B cell (primary cell): Measurements from ENCODE around the gene ADCY7. TPM values are rescaled to one million over a fixed set of nuclear protein-coding genes. Genes with fewer than 3 reads are reported as not detected.

Source experiments
- ATAC-seq: fragments of 200-7000 bp; cut with Tn5 transposase; one replicate; pipeline ENCODE4 v1.10.0; 2021; ENCODE audit warnings: low read depth, mild to moderate bottlenecking, moderate number of reproducible peaks, moderate library complexity
- CTCF ChIA-PET: fragments of 350-600 bp; sonication (Branson Sonifier 250); formaldehyde crosslinking; loops from one replicate; lab custom pipeline; 2021; ENCODE audit warnings: antibody characterized with exemption, inconsistent platforms; lab: Charles Lee
- POLR2A ChIA-PET: fragments of 350-600 bp; sonication (Branson Sonifier 250); formaldehyde crosslinking; loops from one replicate; lab custom pipeline; 2021; ENCODE audit warnings: antibody characterized with exemption; lab: Charles Lee
- DNase-seq: peaks from one replicate; pipeline ENCODE4 v3.0.0; 2013
- H2AFZ ChIP-seq: 2 replicates; pipeline ENCODE4 v1.6.1; 2012; ENCODE audit warnings: mild to moderate bottlenecking, low read depth, low read length; ENCODE audit not compliant: insufficient read depth, poor library complexity, severe bottlenecking
- H3K27ac ChIP-seq, 2 donors: 1 replicate in 1 of 2; 2 replicates in 1 of 2; pipeline ENCODE4 v1.5.1; 2012 to 2013; ENCODE audit warnings: low read length in 2 of 2, mild to moderate bottlenecking in 2 of 2, moderate library complexity in 1 of 2
- H3K27me3 ChIP-seq, 4 experiments: fragments of 200-600 bp in 1 of 4; sonication (generic) in 1 of 4; replicated peaks in 1 of 4; 1 replicate in 2 of 4; 2 replicates in 2 of 4; pipeline versions ENCODE4 v1.6.1 to v1.7.0; 2013 to 2016; ENCODE audit warnings: low read length in 3 of 4, mild to moderate bottlenecking in 2 of 4, mixed read lengths in 1 of 4, moderate library complexity in 1 of 4; ENCODE audit not compliant: insufficient read depth in 4 of 4, control insufficient read depth in 3 of 4; ENCODE audit errors: control extremely low read depth in 1 of 4
- H3K36me3 ChIP-seq, 2 experiments: replicated peaks in 1 of 2; 1 replicate in 1 of 2; 2 replicates in 1 of 2; pipeline versions ENCODE4 v1.6.1 to v1.7.1; 2013; ENCODE audit warnings: low read length in 1 of 2; ENCODE audit not compliant: insufficient read depth in 2 of 2, control insufficient read depth in 1 of 2; ENCODE audit errors: control extremely low read depth in 1 of 2, extremely low read depth in 1 of 2
- H3K4me1 ChIP-seq, 2 donors: fragments of 200-600 bp in 1 of 2; sonication (generic) in 1 of 2; 1 replicate in 1 of 2; 2 replicates in 1 of 2; pipeline versions ENCODE4 v1.5.1 to v1.6.1; 2013 to 2017; ENCODE audit warnings: low read length in 2 of 2; ENCODE audit not compliant: control insufficient read depth in 2 of 2, insufficient read depth in 2 of 2
- H3K4me2 ChIP-seq: replicated peaks from 2 replicates; pipeline ENCODE3; 2012; ENCODE audit warnings: mild to moderate bottlenecking, low read depth, low read length; ENCODE audit not compliant: poor library complexity, severe bottlenecking
- H3K4me3 ChIP-seq, 5 experiments: fragments of 200-600 bp in 1 of 5; sonication (generic) in 1 of 5; 1 replicate in 3 of 5; 2 replicates in 2 of 5; pipeline versions ENCODE4 v1.5.1 to v1.7.0; 2011 to 2016; ENCODE audit warnings: low read length in 4 of 5, mild to moderate bottlenecking in 4 of 5, low read depth in 2 of 5, control low read depth in 1 of 5, moderate library complexity in 1 of 5; ENCODE audit not compliant: insufficient read depth in 1 of 5; ENCODE audit errors: control extremely low read depth in 1 of 5, extremely low read depth in 1 of 5
- H3K79me2 ChIP-seq: fragments of 200-600 bp; sonication (generic); one replicate; pipeline ENCODE4 v1.6.0; 2016; ENCODE audit warnings: low read length; ENCODE audit not compliant: control insufficient read depth, insufficient read depth
- H3K9ac ChIP-seq: fragments of 200-600 bp; sonication (generic); 2 replicates; pipeline ENCODE4 v1.6.1; 2017; ENCODE audit warnings: mild to moderate bottlenecking, low read length, moderate library complexity
- H3K9me3 ChIP-seq, 3 donors: one replicate each; pipeline versions ENCODE4 v1.6.1 to v1.7.1; 2013; ENCODE audit warnings: low read length in 2 of 3; ENCODE audit not compliant: control insufficient read depth in 2 of 3, insufficient read depth in 1 of 3; ENCODE audit errors: control extremely low read depth in 1 of 3
- H4K20me1 ChIP-seq: 2 replicates; pipeline ENCODE4 v1.6.0; 2012; ENCODE audit warnings: mild to moderate bottlenecking, low read length; ENCODE audit not compliant: insufficient read depth, control insufficient read depth, poor library complexity, severe bottlenecking
- H3K27ac Mint-ChIP-seq: one replicate; pipeline ENCODE4 v1.8.0; 2021; ENCODE audit warnings: mixed read lengths
- H3K27me3 Mint-ChIP-seq: one replicate; pipeline ENCODE4 v1.8.0; 2021; ENCODE audit warnings: mixed read lengths
- H3K4me1 Mint-ChIP-seq: one replicate; pipeline ENCODE4 v1.8.0; 2021; ENCODE audit warnings: mixed read lengths
- H3K4me3 Mint-ChIP-seq: one replicate; pipeline ENCODE4 v1.8.0; 2021; ENCODE audit warnings: mixed read lengths
- H3K9me3 Mint-ChIP-seq: one replicate; pipeline ENCODE4 v1.8.0; 2022; ENCODE audit warnings: mixed read lengths; ENCODE audit not compliant: insufficient read depth
- CTCF ChIP-seq: fragments of 200-600 bp; IDR thresholded peaks from one replicate; pipeline ENCODE4 v1.8.0; 2022; ENCODE audit warnings: antibody characterized with exemption, mild to moderate bottlenecking
- EZH2 ChIP-seq: IDR thresholded peaks from 2 replicates; pipeline ENCODE4 v1.6.1; 2012; ENCODE audit warnings: borderline replicate concordance, low read depth, mild to moderate bottlenecking, moderate library complexity, low read length; ENCODE audit not compliant: insufficient read depth, poor library complexity, severe bottlenecking
- WGBS: methylation state at CpG from one replicate; pipeline ENCODE4 v1.1.5; 2013; ENCODE audit warnings: missing lambda C conversion rate; ENCODE audit not compliant: insufficient coverage; 5-methylcytosine and 5-hydroxymethylcytosine counted together
- intact Hi-C: fragments of 100-400 bp; cut with micrococcal nuclease; formaldehyde crosslinking; loops from one replicate; pipeline ENCODE4 v1.10.0; 2022
- polyA plus RNA-seq: library from polyadenylated mRNA; depleted of rRNA; stranded (reverse); fragments of >200 nt; gene quantifications from 2 replicates; pipeline ENCODE4 v1.2.3, GENCODE V29; 2012
- total RNA-seq, 2 donors: library from RNA; stranded (reverse); fragments of 120-200 nt in 1 of 2; gene quantifications; 1 replicate in 1 of 2; 2 replicates in 1 of 2; pipeline versions ENCODE4 v1.2.3 to v1.2.4, GENCODE V29; 2013 to 2022

Gene ADCY7
- total and polyA plus RNA-seq, 2 donors (not counting 1 experiment from before 2014, with no cell fraction given) = 78.4 to 207 TPM

DNA sequence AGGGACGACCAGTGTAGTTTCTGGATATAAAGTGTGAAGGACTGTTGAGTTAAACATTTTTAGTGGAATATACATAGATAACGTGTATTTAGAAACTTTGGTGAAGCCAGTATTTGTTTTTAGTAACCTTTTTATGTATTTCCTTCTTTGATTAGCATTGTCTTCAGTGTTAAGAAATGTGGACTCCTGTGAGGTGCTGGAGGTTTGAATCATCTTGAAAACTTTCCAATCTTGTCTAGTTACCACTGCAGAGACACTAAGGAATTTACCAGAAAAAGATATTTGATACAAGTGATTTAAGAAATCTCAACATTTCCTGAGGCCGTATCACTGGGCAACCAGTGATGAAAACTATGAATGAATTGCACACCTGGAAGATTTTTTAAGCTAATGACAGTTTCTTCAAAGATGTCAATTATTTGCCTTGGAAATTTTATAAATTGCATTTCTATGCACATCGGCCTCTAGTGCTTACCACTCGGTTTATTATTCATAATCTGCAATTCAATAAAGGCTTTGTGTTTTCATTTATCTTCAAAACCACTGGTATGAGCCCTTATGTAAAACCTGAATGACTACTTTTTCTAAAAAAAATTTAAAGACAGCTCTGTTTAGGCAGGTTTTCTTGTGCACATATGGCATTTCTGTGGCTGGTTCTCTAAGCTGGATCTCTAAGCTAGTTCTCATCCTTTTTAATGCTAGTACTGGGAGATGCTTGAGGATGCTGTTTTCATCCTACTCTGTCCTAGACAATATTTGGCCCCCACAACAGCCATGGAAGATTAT, 31.4 kb upstream of the ADCY7 start:
- H3K27me3 ChIP-seq = no peaks in the 10 kb centered on the region
- WGBS = no CpG with 5 or more reads among the region's 5 CpGs
- intact Hi-C loops = no loop called here
- Mint-ChIP-seq H3K27me3 (no peaks in the 10 kb centered on the region), H3K4me3 (no peak overlapping the region), H3K27ac (no peak overlapping the region), H3K4me1 (no peaks in the 10 kb centered on the region), H3K9me3 (no peaks in the 10 kb centered on the region)
- no peaks in the 10 kb centered on the region for H4K20me1 ChIP-seq
- no peaks in the 10 kb centered on the region for H3K4me1 ChIP-seq
- H3K4me3 ChIP-seq = no peak overlapping the region
- POLR2A ChIA-PET = no interaction called here
- no peaks in the 10 kb centered on the region for H3K79me2 ChIP-seq
- no peak for DNase-seq
- H3K9ac ChIP-seq = no peak overlapping the region
- no peak overlapping the region for H3K27ac ChIP-seq
- peaks cover 0 to 3% of the 10 kb centered on the region in 2 experiments for H3K36me3 ChIP-seq
- ATAC-seq = no peak
- no peak for TF ChIP-seq CTCF
- TF ChIP-seq EZH2 = no peak
- no peaks in the 10 kb centered on the region for H3K9me3 ChIP-seq
- no peak overlapping the region for H3K4me2 ChIP-seq
- H2AFZ ChIP-seq = no peak overlapping the region
- CTCF ChIA-PET = interaction anchor here (0.6 kb wide), 1 partner anchor 25 kb away, joined by 3 read pairs; no protein-coding TSS in a partner anchor

GRCh38 chr16:50235581-50235980, 30.8 kb upstream of the ADCY7 start:
- H3K9me3 ChIP-seq = no peaks in the 10 kb centered on the region
- H3K27ac Mint-ChIP-seq = no peak overlapping the region
- no peaks in the 10 kb centered on the region for H3K9me3 Mint-ChIP-seq
- H3K27ac ChIP-seq = no peak overlapping the region
- TF ChIP-seq EZH2 (no peak), CTCF (no peak)
- peaks cover 0 to 3% of the 10 kb centered on the region in 2 experiments for H3K36me3 ChIP-seq
- ATAC-seq = no peak
- no peaks in the 10 kb centered on the region for H3K27me3 ChIP-seq
- H3K27me3 Mint-ChIP-seq = no peaks in the 10 kb centered on the region
- intact Hi-C loops = no loop called here
- POLR2A ChIA-PET = no interaction called here
- H2AFZ ChIP-seq = no peak overlapping the region
- DNase-seq = no peak
- WGBS = 92% methylated on average over 6 of the region's 6 CpGs
- H3K4me2 ChIP-seq = no peak overlapping the region
- H3K4me1 Mint-ChIP-seq = no peaks in the 10 kb centered on the region
- CTCF ChIA-PET = interaction anchor here (0.6 kb wide), 1 partner anchor 25 kb away, joined by 3 read pairs; no protein-coding TSS in a partner anchor
- H4K20me1 ChIP-seq = no peaks in the 10 kb centered on the region
- H3K9ac ChIP-seq = no peak overlapping the region
- H3K4me3 ChIP-seq = no peak overlapping the region
- H3K79me2 ChIP-seq = no peaks in the 10 kb centered on the region
- H3K4me3 Mint-ChIP-seq = no peak overlapping the region
- H3K4me1 ChIP-seq = no peaks in the 10 kb centered on the region
